LNCAP (cell line): ENCODE measurements around the gene NYNRIN.

Experiments used
- CTCF ChIP-seq: fragments of 450-650 bp; IDR thresholded peaks from 2 replicates; pipeline ENCODE4 v1.5.1; 2017; ENCODE audit warnings: mild to moderate bottlenecking

Gene NYNRIN

GRCh38 chr14:24367514-24368211 lies 31.1 kb upstream of the NYNRIN start, which contains the start of gene NFATC4:
Gene NFATC4 (plus strand): TSS chr14:24368184. CDS start chr14:24368341, 157 bp downstream.
- no peak for TF ChIP-seq CTCF

GRCh38 chr14:24368212-24368561 lies 30.6 kb upstream of the NYNRIN start:
- TF ChIP-seq CTCF, result no peak

GRCh38 chr14:24368562-24369252 lies 30.1 kb upstream of the NYNRIN start:
- no peak for TF ChIP-seq CTCF

GRCh38 chr14:24369463-24369862 lies 29.3 kb upstream of the NYNRIN start:
- TF ChIP-seq CTCF, result no peak

- no peak for TF ChIP-seq CTCF
These were observed 28.7 kb upstream of the NYNRIN start for GRCh38 chr14:24369907-24370687.

- TF ChIP-seq CTCF, result no peak
These were observed 28.1 kb upstream of the NYNRIN start for GRCh38 chr14:24370748-24371147.

GRCh38 chr14:24372701-24373416 lies 25.9 kb upstream of the NYNRIN start:
- TF ChIP-seq CTCF, result no peak
